HL-60 (cell line): ENCODE results near the gene WNT6.

Source experiments
- CTCF ChIP-seq: IDR thresholded peaks from one replicate; pipeline ENCODE4 v1.5.1; 2011; ENCODE audit warnings: low read length, control low read depth, inconsistent platforms; ENCODE audit not compliant: insufficient read depth
- POLR2AphosphoS5 ChIP-seq: IDR thresholded peaks from 2 replicates; pipeline ENCODE4 v1.6.1; 2012; ENCODE audit warnings: low read depth

- TF ChIP-seq CTCF (no peak), POLR2AphosphoS5 (no peak)
Observed at GRCh38 chr2:218859988-218860831, 605 bp downstream of the WNT6 start.
